GM12892 (cell line): ENCODE measurements around the gene MAP2K3.

Source experiments
- POLR2A ChIP-seq: IDR thresholded peaks from 2 replicates; pipeline ENCODE4 v1.6.1; 2011; ENCODE audit warnings: low read depth, low read length, control low read depth
- POLR2AphosphoS5 ChIP-seq: IDR thresholded peaks from 2 replicates; pipeline ENCODE4 v1.6.1; 2011; ENCODE audit warnings: low read depth, low read length, control low read depth
- TAF1 ChIP-seq: IDR thresholded peaks from 2 replicates; pipeline ENCODE4 v1.6.1; 2011; ENCODE audit warnings: low read depth, mild to moderate bottlenecking, control low read depth, low read length, borderline replicate concordance

GRCh38 chr17:21297597-21297996 lies 13.1 kb downstream of the MAP2K3 start:
- TF ChIP-seq POLR2AphosphoS5 (no peak), POLR2A (no peak), TAF1 (no peak)
